GM23338 (cell line): ENCODE results near the gene TESMIN. TPM values are rescaled to one million over a fixed set of nuclear protein-coding genes. Genes with fewer than 3 reads are reported as not detected.
A peak's percentile ranks its signal among the peaks of the same experiment; 100 is the strongest.

ENCODE experiments used
- ATAC-seq: fragments of 200-7000 bp; cut with Tn5 transposase; 3 replicates; pipeline ENCODE4 v1.9.1; 2020
- DNase-seq: peaks from one replicate; pipeline ENCODE4 v3.0.0-alpha.2; 2015; ENCODE audit warnings: low spot score
- H2AFZ ChIP-seq: fragments of 200-600 bp; sonication (generic); 2 replicates; pipeline ENCODE4 v1.8.0; 2016; ENCODE audit warnings: antibody characterized with exemption, mild to moderate bottlenecking, moderate library complexity
- H3F3A ChIP-seq: fragments of 200-600 bp; sonication (generic); replicated peaks from 2 replicates; pipeline ENCODE4 v1.8.0; 2017; ENCODE audit warnings: antibody characterized with exemption, mixed run types, low read depth
- H3K27ac ChIP-seq: fragments of 200-600 bp; sonication (generic); 2 replicates; pipeline ENCODE4 v1.6.1; 2016; ENCODE audit warnings: low read depth
- H3K27me3 ChIP-seq: fragments of 200-600 bp; sonication (generic); 2 replicates; pipeline ENCODE4 v1.8.0; 2016; ENCODE audit warnings: mild to moderate bottlenecking, mixed run types, moderate library complexity; ENCODE audit not compliant: insufficient read depth
- H3K36me3 ChIP-seq: fragments of 200-600 bp; sonication (generic); 2 replicates; pipeline ENCODE4 v1.8.0; 2016; ENCODE audit warnings: mild to moderate bottlenecking; ENCODE audit not compliant: insufficient read depth
- H3K4me1 ChIP-seq: fragments of 200-600 bp; sonication (generic); 2 replicates; pipeline ENCODE4 v1.8.0; 2016; ENCODE audit warnings: mild to moderate bottlenecking, moderate library complexity; ENCODE audit not compliant: insufficient read depth
- H3K4me2 ChIP-seq: fragments of 200-600 bp; sonication (generic); 2 replicates; pipeline ENCODE4 v1.7.1; 2017; ENCODE audit warnings: mixed run types
- H3K4me3 ChIP-seq: fragments of 200-600 bp; sonication (generic); 2 replicates; pipeline ENCODE4 v1.6.1; 2016; ENCODE audit warnings: mixed run types
- H3K79me2 ChIP-seq: fragments of 200-600 bp; sonication (generic); replicated peaks from 2 replicates; pipeline ENCODE4 v1.8.0; 2017; ENCODE audit warnings: mild to moderate bottlenecking; ENCODE audit not compliant: insufficient read depth
- H3K9me2 ChIP-seq: fragments of 200-600 bp; sonication (generic); 2 replicates; pipeline ENCODE4 v1.8.0; 2017; ENCODE audit not compliant: insufficient read depth
- H4K20me1 ChIP-seq: fragments of 200-600 bp; sonication (generic); replicated peaks from 2 replicates; pipeline ENCODE4 v1.8.0; 2017; ENCODE audit warnings: mild to moderate bottlenecking; ENCODE audit not compliant: insufficient read depth
- H3K27ac Mint-ChIP-seq: 2 replicates; pipeline ENCODE4 v1.8.0; 2020; ENCODE audit warnings: inconsistent platforms, mild to moderate bottlenecking, moderate library complexity, mixed read lengths
- H3K27me3 Mint-ChIP-seq: 3 replicates; pipeline ENCODE4 v1.8.0; 2022; ENCODE audit warnings: low read depth, mild to moderate bottlenecking, moderate library complexity, mixed read lengths, inconsistent platforms; ENCODE audit not compliant: insufficient read depth, poor library complexity
- H3K36me3 Mint-ChIP-seq: 3 replicates; pipeline ENCODE4 v1.8.0; 2021; ENCODE audit warnings: low read depth, mild to moderate bottlenecking, inconsistent platforms, moderate library complexity, mixed read lengths
- H3K4me1 Mint-ChIP-seq: 3 replicates; pipeline ENCODE4 v1.8.0; 2020; ENCODE audit warnings: mild to moderate bottlenecking, inconsistent platforms, mixed read lengths
- H3K4me3 Mint-ChIP-seq: 3 replicates; pipeline ENCODE4 v1.8.0; 2021; ENCODE audit warnings: moderate library complexity, mild to moderate bottlenecking, inconsistent platforms, mixed read lengths
- H3K9me3 Mint-ChIP-seq: 3 replicates; pipeline ENCODE4 v1.8.0; 2020; ENCODE audit warnings: moderate library complexity, mild to moderate bottlenecking, inconsistent platforms, mixed read lengths
- CTCF ChIP-seq, 2 experiments: fragments of 200-600 bp in 1 of 2; sonication (generic) in 1 of 2; conservative IDR thresholded peaks; 2 replicates each; pipeline versions ENCODE4 v1.5.1 to v1.6.1; 2016 to 2017; ENCODE audit warnings: antibody characterized with exemption in 2 of 2, low read depth in 2 of 2, mild to moderate bottlenecking in 2 of 2, moderate library complexity in 1 of 2
- ETS1 ChIP-seq: IDR thresholded peaks from 2 replicates; pipeline ENCODE4 v1.6.1; 2016; ENCODE audit warnings: antibody characterized with exemption
- POLR2AphosphoS5 ChIP-seq: IDR thresholded peaks from 2 replicates; pipeline ENCODE4 v1.6.1; 2016; ENCODE audit warnings: antibody characterized with exemption, low read depth
- REST ChIP-seq: IDR thresholded peaks from one replicate; pipeline ENCODE4 v1.6.1; 2018; ENCODE audit warnings: antibody characterized with exemption; ENCODE audit not compliant: unreplicated experiment
- ZNF331 ChIP-seq: fragments of 250-450 bp; sonication (Bioruptor Pico); IDR thresholded peaks from 2 replicates; pipeline ENCODE4 v1.5.0; 2020; ENCODE audit warnings: low read depth, mild to moderate bottlenecking, moderate library complexity
- ZNF462 ChIP-seq: fragments of 250-450 bp; sonication (Bioruptor Pico); IDR thresholded peaks from 2 replicates; pipeline ENCODE4 v1.5.0; 2020; ENCODE audit warnings: mild to moderate bottlenecking, moderate library complexity
- polyA plus RNA-seq: library from polyadenylated mRNA; unstranded; fragments of >200 nt; fragmentation: Nextera tagmentation; extraction: Ambion mirVana; gene quantifications from 2 replicates; pipeline ENCODE4 v1.2.1, GENCODE V29; 2016
- total RNA-seq: library from RNA; depleted of rRNA; stranded (reverse); fragments of >200 nt; shearing (Covaris generic); gene quantifications from 2 replicates; pipeline ENCODE4 v1.2.3, GENCODE V29; 2014

TESMIN gene
- total and polyA plus RNA-seq, 2 experiments from 2014 or later: 54.5 to 64.6 TPM

- TF ChIP-seq ZNF462 (CRISPR knock-in tag) (no peak), CTCF (conservative IDR thresholded peaks at IDR 0.05; ENCODE audit: low read depth in 2 of 2) (peak in 1 of 2 experiments; percentile 39; a peak in 2 of 4 replicates), POLR2AphosphoS5 (peak; percentile 67), ZNF331 (CRISPR knock-in tag) (0 out of 2 replicates have a peak, but pooled peaks have one; percentile 27), ETS1 (0 out of 2 replicates have a peak, but pooled peaks have one; percentile 26), REST (no peak)
- Histone ChIP-seq H3K4me2 (peak overlapping the region; percentile 85), H2AFZ (no peak overlapping the region), H3K9me2 (no peaks in the 10 kb centered on the region), H4K20me1 (no peaks in the 10 kb centered on the region), H3K4me3 (peak overlapping the region; percentile 68), H3K27me3 (no peaks in the 10 kb centered on the region), H3F3A (peaks cover 4% of the 10 kb centered on the region; the same call in 1 of the 2 replicates), H3K4me1 (peaks cover 17% of the 10 kb centered on the region), H3K27ac (peak overlapping the region; percentile 78), H3K79me2 (peaks cover 25% of the 10 kb centered on the region), H3K36me3 (peaks cover 18% of the 10 kb centered on the region)
- peaks cover 39% of the 10 kb centered on the region for H3K36me3 Mint-ChIP-seq
- ATAC-seq (peak; percentile 60), DNase-seq (peak; percentile 87)
- H3K4me1 Mint-ChIP-seq: peaks cover 49% of the 10 kb centered on the region
- peak overlapping the region; percentile 98 for H3K27ac Mint-ChIP-seq
- H3K9me3 Mint-ChIP-seq: peaks cover 3% of the 10 kb centered on the region; the same call in 2 of the 3 replicates
- H3K4me3 Mint-ChIP-seq: peak overlapping the region; percentile 86
- peaks cover 13% of the 10 kb centered on the region for H3K27me3 Mint-ChIP-seq
Measured at GRCh38 chr11:68750195-68751003, 921 bp downstream of the TESMIN start.
